CD14-positive monocyte (primary cell): Measurements from ENCODE around the gene APLF. TPM values are rescaled to one million over a fixed set of nuclear protein-coding genes. Genes with fewer than 3 reads are reported as not detected.
A peak's percentile ranks its signal among the peaks of the same experiment; 100 is the strongest.

Experiments used
- DNase-seq, 3 donors: peaks; one replicate each; pipeline ENCODE4 v3.0.0-alpha.2; 2011 to 2022
- H2AFZ ChIP-seq: 2 replicates; pipeline ENCODE4 v1.6.0; 2012; ENCODE audit warnings: mild to moderate bottlenecking, low read depth, low read length, inconsistent platforms; ENCODE audit not compliant: insufficient read depth, poor library complexity, severe bottlenecking
- H3K27ac ChIP-seq, 2 donors: 1 replicate in 1 of 2; 2 replicates in 1 of 2; pipeline ENCODE4 v1.5.1; 2012 to 2013; ENCODE audit warnings: low read length in 2 of 2, control low read depth in 1 of 2, inconsistent platforms in 1 of 2, low read depth in 1 of 2, mild to moderate bottlenecking in 1 of 2
- H3K27me3 ChIP-seq, 2 donors: one replicate each; pipeline versions ENCODE4 v1.6.0 to v1.6.1; 2011 to 2013; ENCODE audit warnings: low read length in 2 of 2; ENCODE audit not compliant: control insufficient read depth in 2 of 2, insufficient read depth in 2 of 2
- H3K36me3 ChIP-seq, 2 donors: replicated peaks in 1 of 2; 1 replicate in 1 of 2; 2 replicates in 1 of 2; pipeline versions ENCODE4 v1.5.1 to v1.6.1; 2012 to 2013; ENCODE audit warnings: low read length in 2 of 2, control low read depth in 1 of 2, inconsistent platforms in 1 of 2, mild to moderate bottlenecking in 1 of 2; ENCODE audit not compliant: insufficient read depth in 2 of 2, control insufficient read depth in 1 of 2
- H3K4me1 ChIP-seq, 2 donors: 1 replicate in 1 of 2; 2 replicates in 1 of 2; pipeline versions ENCODE4 v1.5.1 to v1.6.1; 2012 to 2013; ENCODE audit warnings: low read length in 2 of 2, control low read depth in 1 of 2, inconsistent platforms in 1 of 2, mild to moderate bottlenecking in 1 of 2, moderate library complexity in 1 of 2; ENCODE audit not compliant: insufficient read depth in 2 of 2, control insufficient read depth in 1 of 2
- H3K4me2 ChIP-seq: replicated peaks from 2 replicates; pipeline ENCODE3; 2012; ENCODE audit warnings: low read length, moderate library complexity, mild to moderate bottlenecking; ENCODE audit not compliant: poor library complexity, severe bottlenecking; ENCODE audit errors: extremely low read depth
- H3K4me3 ChIP-seq, 3 experiments: fragments of 200-600 bp in 1 of 3; sonication (generic) in 1 of 3; replicated peaks in 1 of 3; 1 replicate in 2 of 3; 2 replicates in 1 of 3; pipeline ENCODE4 v1.5.1; 2011 to 2013; ENCODE audit warnings: low read length in 3 of 3, mild to moderate bottlenecking in 3 of 3, control low read depth in 2 of 3, low read depth in 2 of 3, inconsistent platforms in 1 of 3, moderate library complexity in 1 of 3
- H3K79me2 ChIP-seq: 2 replicates; pipeline ENCODE4 v1.6.0; 2012; ENCODE audit warnings: mild to moderate bottlenecking, control low read depth, inconsistent platforms, low read length, moderate library complexity; ENCODE audit not compliant: insufficient read depth
- H3K9ac ChIP-seq: 2 replicates; pipeline ENCODE4 v1.6.0; 2017; ENCODE audit warnings: low read length, mild to moderate bottlenecking; ENCODE audit not compliant: insufficient read depth, poor library complexity, severe bottlenecking
- H3K9me3 ChIP-seq, 2 donors: replicated peaks in 1 of 2; 1 replicate in 1 of 2; 2 replicates in 1 of 2; pipeline versions ENCODE4 v1.5.1 to v1.6.1; 2012 to 2013; ENCODE audit warnings: low read length in 2 of 2, control low read depth in 1 of 2; ENCODE audit not compliant: control insufficient read depth in 1 of 2, insufficient read depth in 1 of 2
- H4K20me1 ChIP-seq: 2 replicates; pipeline ENCODE4 v1.6.0; 2012; ENCODE audit warnings: mild to moderate bottlenecking, low read length, control low read depth, moderate library complexity; ENCODE audit not compliant: insufficient read depth
- H3K27ac Mint-ChIP-seq, 7 donors: one replicate each; pipeline ENCODE4 v1.8.0; 2020; ENCODE audit warnings: mild to moderate bottlenecking in 7 of 7, mixed read lengths in 7 of 7, moderate library complexity in 6 of 7, inconsistent platforms in 2 of 7
- H3K27me3 Mint-ChIP-seq, 3 donors: one replicate each; pipeline ENCODE4 v1.8.0; 2021 to 2022; ENCODE audit warnings: low read depth in 3 of 3, mild to moderate bottlenecking in 3 of 3, mixed read lengths in 3 of 3, moderate library complexity in 3 of 3, inconsistent platforms in 1 of 3
- H3K36me3 Mint-ChIP-seq, 2 donors: one replicate each; pipeline ENCODE4 v1.8.0; 2020; ENCODE audit warnings: mixed read lengths in 2 of 2, inconsistent platforms in 1 of 2, mild to moderate bottlenecking in 1 of 2
- H3K4me1 Mint-ChIP-seq: one replicate; pipeline ENCODE4 v1.8.0; 2020; ENCODE audit warnings: mild to moderate bottlenecking, mixed read lengths
- H3K4me3 Mint-ChIP-seq, 2 donors: one replicate each; pipeline ENCODE4 v1.8.0; 2020; ENCODE audit warnings: mild to moderate bottlenecking in 2 of 2, mixed read lengths in 2 of 2, moderate library complexity in 1 of 2
- H3K9me3 Mint-ChIP-seq, 7 donors: one replicate each; pipeline ENCODE4 v1.8.0; 2020 to 2022; ENCODE audit warnings: mixed read lengths in 7 of 7, mild to moderate bottlenecking in 6 of 7, moderate library complexity in 6 of 7, inconsistent platforms in 2 of 7
- CTCF ChIP-seq: fragments of 200-600 bp; IDR thresholded peaks from one replicate; pipeline ENCODE4 v1.8.0; 2022; ENCODE audit warnings: antibody characterized with exemption, mild to moderate bottlenecking
- WGBS: methylation state at CpG from one replicate; pipeline ENCODE4 v1.1.5; 2013; ENCODE audit warnings: missing lambda C conversion rate; ENCODE audit not compliant: insufficient coverage; 5-methylcytosine and 5-hydroxymethylcytosine counted together
- intact Hi-C, 2 donors: fragments of 100-400 bp; cut with micrococcal nuclease; formaldehyde crosslinking; loops; one replicate each; pipeline versions ENCODE4 v1.15.0 to v1.15.1; 2023
- polyA plus RNA-seq, 3 donors: library from polyadenylated mRNA; depleted of rRNA in 1 of 3; unstranded in 2 of 3; stranded (reverse) in 1 of 3; fragments of 300-500 nt in 2 of 3; fragments of >200 nt in 1 of 3; fragmentation: Illumina TruSeq in 2 of 3; gene quantifications; 1 replicate in 2 of 3; 2 replicates in 1 of 3; pipeline ENCODE4 v1.2.3, GENCODE V29; 2012 to 2021

APLF gene
- polyA plus RNA-seq, 3 donors = 0.77 to 1.8 (median 1.2) TPM

- Mint-ChIP-seq H3K27me3 (peaks cover 0 to 6% (median 0%) of the 10 kb centered on the region in 3 donors), H3K36me3 (peaks cover 0 to under 1% of the 10 kb centered on the region in 2 donors), H3K27ac (peak overlapping the region in 6 of 7 donors; percentile 98 to 99 (median 98)), H3K4me1 (peaks cover 28% of the 10 kb centered on the region), H3K4me3 (peak overlapping the region; percentile 40 to 60), H3K9me3 (peaks cover 0 to 2% (median 0%) of the 10 kb centered on the region in 7 donors)
- peak overlapping the region; percentile 77 to 91 for H3K27ac ChIP-seq
- peaks cover 69 to 70% of the 10 kb centered on the region in 2 donors for H3K4me1 ChIP-seq
- no peaks in the 10 kb centered on the region for H3K9me3 ChIP-seq
- H3K4me3 ChIP-seq = peak overlapping the region in 1 of 3 experiments; percentile 46
- H3K79me2 ChIP-seq = peaks cover 4% of the 10 kb centered on the region
- WGBS = 50% methylated on average over 2 of the region's 10 CpGs
- DNase-seq = peak; percentile 75 to 87 (median 84)
- intact Hi-C loops = loop anchor here (5.0 to 10.0 kb wide), 3 partner anchors 40 to 172 kb away; partner anchors contain the start of genes PLEK (in 1 of the 2) and PPP3R1 (in 1 of the 2)
- peak overlapping the region; percentile 42 for H3K4me2 ChIP-seq
- peak overlapping the region; percentile 38 for H3K9ac ChIP-seq
- H3K27me3 ChIP-seq = no peaks in the 10 kb centered on the region
- H2AFZ ChIP-seq = no peak overlapping the region
- H4K20me1 ChIP-seq = no peaks in the 10 kb centered on the region
- H3K36me3 ChIP-seq = no peaks in the 10 kb centered on the region
- TF ChIP-seq CTCF = no peak
Measured at GRCh38 chr2:68426848-68427579, 40.4 kb upstream of the APLF start.

- no peaks in the 10 kb centered on the region for H3K27me3 ChIP-seq
- Mint-ChIP-seq H3K27ac (peak overlapping the region in 6 of 7 donors; percentile 85 to 99 (median 98)), H3K36me3 (peaks cover 0 to 3% of the 10 kb centered on the region in 2 donors), H3K9me3 (peaks cover 0 to 6% (median 2%) of the 10 kb centered on the region in 7 donors), H3K27me3 (peaks cover 0 to 6% (median 0%) of the 10 kb centered on the region in 3 donors), H3K4me1 (peaks cover 28% of the 10 kb centered on the region), H3K4me3 (peak overlapping the region in 1 of 2 donors; percentile 68)
- DNase-seq = no peak
- H3K27ac ChIP-seq = peak overlapping the region in 1 of 2 donors; percentile 91
- no peak for TF ChIP-seq CTCF
- no peak overlapping the region for H2AFZ ChIP-seq
- H3K4me3 ChIP-seq = peak overlapping the region in 1 of 3 experiments; percentile 46
- H3K36me3 ChIP-seq = no peaks in the 10 kb centered on the region
- intact Hi-C loops = loop anchor here (5.0 to 10.0 kb wide), 3 partner anchors 41 to 173 kb away; partner anchors contain the start of genes PLEK (in 1 of the 2) and PPP3R1 (in 1 of the 2)
- WGBS = 0% methylated on average over 1 of the region's 4 CpGs
- peak overlapping the region; percentile 42 for H3K4me2 ChIP-seq
- H3K4me1 ChIP-seq = peaks cover 65 to 66% of the 10 kb centered on the region in 2 donors
- peaks cover 0 to 5% of the 10 kb centered on the region in 2 donors for H3K9me3 ChIP-seq
- H3K79me2 ChIP-seq = peaks cover 4% of the 10 kb centered on the region
- H4K20me1 ChIP-seq = no peaks in the 10 kb centered on the region
- H3K9ac ChIP-seq = no peak overlapping the region
Measured at GRCh38 chr2:68428126-68428525, 39.3 kb upstream of the APLF start.
